Uterus (tissue), 4 donors: ENCODE measurements around the gene CATSPER3. TPM values are rescaled to one million over a fixed set of nuclear protein-coding genes. Genes with fewer than 3 reads are reported as not detected.

Source experiments
- DNase-seq, 2 donors: peaks; one replicate each; pipeline ENCODE4 v3.0.0-alpha.2; 2019 to 2020
- H3K27ac ChIP-seq, 2 donors: fragments of 200-600 bp; sonication (generic); 1 replicate in 1 of 2; 2 replicates in 1 of 2; pipeline ENCODE4 v1.5.1; 2016 to 2018
- H3K27me3 ChIP-seq, 2 donors: fragments of 200-600 bp; sonication (generic); one replicate each; pipeline ENCODE4 v1.5.1; 2018 to 2019; ENCODE audit warnings: control low read depth in 1 of 2
- H3K36me3 ChIP-seq, 2 donors: fragments of 200-600 bp; sonication (generic); one replicate each; pipeline ENCODE4 v1.5.1; 2019; ENCODE audit warnings: control low read depth in 1 of 2
- H3K4me1 ChIP-seq, 2 donors: fragments of 200-600 bp; sonication (generic); one replicate each; pipeline ENCODE4 v1.5.1; 2018 to 2019; ENCODE audit warnings: control low read depth in 1 of 2
- H3K4me3 ChIP-seq, 2 donors: fragments of 200-600 bp; sonication (generic); 1 replicate in 1 of 2; 2 replicates in 1 of 2; pipeline ENCODE4 v1.5.1; 2018 to 2019; ENCODE audit warnings: mild to moderate bottlenecking in 1 of 2
- H3K9me3 ChIP-seq, 2 donors: fragments of 200-600 bp; sonication (generic); one replicate each; pipeline ENCODE4 v1.5.1; 2019; ENCODE audit warnings: control low read depth in 1 of 2
- POLR2A ChIP-seq, 2 donors: fragments of 450-650 bp; IDR thresholded peaks; one replicate each; pipeline ENCODE4 v1.6.1; 2016; ENCODE audit warnings: antibody characterized with exemption in 2 of 2, mild to moderate bottlenecking in 1 of 2, moderate library complexity in 1 of 2
- intact Hi-C: fragments of 100-400 bp; cut with DNase I; formaldehyde crosslinking; loops from one replicate; pipeline ENCODE4 v1.15.1; 2023; ENCODE audit warnings: low total_unique reads
- total RNA-seq, 4 donors: library from RNA; depleted of rRNA in 3 of 4; stranded (reverse); fragments of >200 nt in 3 of 4; gene quantifications; one replicate each; pipeline versions ENCODE4 v1.1.0 to v1.2.4, GENCODE V29; 2014 to 2023
- TF ChIP-seq, protein P1 (sequence below), 4 experiments: fragments of 200-600 bp in 2 of 4; fragments of 450-650 bp in 2 of 4; sonication (generic) in 2 of 4; IDR thresholded peaks; one replicate each; pipeline ENCODE4 v1.5.1; 2016 to 2019; ENCODE audit warnings: antibody characterized with exemption in 4 of 4, mild to moderate bottlenecking in 2 of 4, moderate library complexity in 1 of 4
- donor health status: DM: yes; HTN: yes; CAD: no.

CATSPER3 gene
- total RNA-seq, 4 donors from 2014 or later, result 0.48 to 2.7 TPM; not detected in 2

DNA sequence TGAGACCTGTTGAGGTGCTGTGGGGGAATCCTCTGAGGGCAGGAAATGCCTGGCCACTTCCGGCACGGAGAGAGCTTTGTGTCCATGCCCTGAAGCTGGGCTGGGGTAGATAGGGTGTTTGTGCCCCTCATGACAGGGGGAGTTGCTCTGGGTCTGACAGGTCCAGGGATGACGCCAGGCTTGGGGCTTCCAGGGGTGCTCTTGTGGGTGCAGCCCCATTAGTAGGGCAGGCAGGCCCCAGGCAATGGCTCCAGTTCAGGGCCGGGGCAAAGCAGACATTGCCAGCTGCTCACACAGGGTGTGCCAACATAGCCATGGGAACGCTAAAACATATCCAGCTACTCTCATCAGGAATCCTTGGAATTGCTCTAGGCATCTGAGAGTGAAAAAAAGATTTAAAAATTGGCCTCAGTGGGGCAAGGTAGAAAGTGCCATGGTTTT lies 45.3 kb downstream of the CATSPER3 start:
- no peak for DNase-seq
- Histone ChIP-seq H3K4me3 (no peak overlapping the region), H3K27ac (no peak overlapping the region), H3K27me3 (no peaks in the 10 kb centered on the region), H3K9me3 (no peaks in the 10 kb centered on the region), H3K4me1 (no peaks in the 10 kb centered on the region), H3K36me3 (no peaks in the 10 kb centered on the region)
- no peak for TF ChIP-seq POLR2A (IDR thresholded peaks at IDR 0.05)
- TF ChIP-seq, protein P1, sequence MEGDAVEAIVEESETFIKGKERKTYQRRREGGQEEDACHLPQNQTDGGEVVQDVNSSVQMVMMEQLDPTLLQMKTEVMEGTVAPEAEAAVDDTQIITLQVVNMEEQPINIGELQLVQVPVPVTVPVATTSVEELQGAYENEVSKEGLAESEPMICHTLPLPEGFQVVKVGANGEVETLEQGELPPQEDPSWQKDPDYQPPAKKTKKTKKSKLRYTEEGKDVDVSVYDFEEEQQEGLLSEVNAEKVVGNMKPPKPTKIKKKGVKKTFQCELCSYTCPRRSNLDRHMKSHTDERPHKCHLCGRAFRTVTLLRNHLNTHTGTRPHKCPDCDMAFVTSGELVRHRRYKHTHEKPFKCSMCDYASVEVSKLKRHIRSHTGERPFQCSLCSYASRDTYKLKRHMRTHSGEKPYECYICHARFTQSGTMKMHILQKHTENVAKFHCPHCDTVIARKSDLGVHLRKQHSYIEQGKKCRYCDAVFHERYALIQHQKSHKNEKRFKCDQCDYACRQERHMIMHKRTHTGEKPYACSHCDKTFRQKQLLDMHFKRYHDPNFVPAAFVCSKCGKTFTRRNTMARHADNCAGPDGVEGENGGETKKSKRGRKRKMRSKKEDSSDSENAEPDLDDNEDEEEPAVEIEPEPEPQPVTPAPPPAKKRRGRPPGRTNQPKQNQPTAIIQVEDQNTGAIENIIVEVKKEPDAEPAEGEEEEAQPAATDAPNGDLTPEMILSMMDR (IDR thresholded peaks at IDR 0.05), result no peak
- intact Hi-C loops, result no loop called here

DNA sequence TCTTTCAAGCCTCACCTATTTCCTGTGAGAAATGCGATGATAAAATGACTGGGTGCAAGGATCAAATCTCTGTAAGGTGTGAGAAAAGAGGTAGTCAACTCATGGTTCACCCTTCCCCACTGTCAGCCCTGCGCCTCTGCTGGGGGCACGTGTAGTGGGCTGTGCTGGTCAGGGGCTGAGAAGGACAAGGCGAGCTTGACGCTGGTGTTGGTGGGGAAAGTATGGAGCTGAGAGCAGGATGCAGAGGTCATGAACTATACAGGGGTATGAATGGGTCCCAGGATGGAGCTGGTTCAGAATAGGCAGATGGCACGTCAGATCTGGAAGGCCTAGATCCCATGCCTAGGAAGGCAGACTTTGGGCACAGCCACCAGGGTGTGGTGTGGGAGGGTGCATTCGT lies 45.7 kb downstream of the CATSPER3 start:
- DNase-seq, result no peak
- no peak overlapping the region for H3K4me3 ChIP-seq
- no peaks in the 10 kb centered on the region for H3K4me1 ChIP-seq
- H3K27me3 ChIP-seq, result no peaks in the 10 kb centered on the region
- intact Hi-C loops, result no loop called here
- no peaks in the 10 kb centered on the region for H3K9me3 ChIP-seq
- H3K36me3 ChIP-seq, result no peaks in the 10 kb centered on the region
- H3K27ac ChIP-seq, result no peak overlapping the region
- TF ChIP-seq, protein P1 (IDR thresholded peaks at IDR 0.05), result no peak
- no peak for TF ChIP-seq POLR2A (IDR thresholded peaks at IDR 0.05)

DNA sequence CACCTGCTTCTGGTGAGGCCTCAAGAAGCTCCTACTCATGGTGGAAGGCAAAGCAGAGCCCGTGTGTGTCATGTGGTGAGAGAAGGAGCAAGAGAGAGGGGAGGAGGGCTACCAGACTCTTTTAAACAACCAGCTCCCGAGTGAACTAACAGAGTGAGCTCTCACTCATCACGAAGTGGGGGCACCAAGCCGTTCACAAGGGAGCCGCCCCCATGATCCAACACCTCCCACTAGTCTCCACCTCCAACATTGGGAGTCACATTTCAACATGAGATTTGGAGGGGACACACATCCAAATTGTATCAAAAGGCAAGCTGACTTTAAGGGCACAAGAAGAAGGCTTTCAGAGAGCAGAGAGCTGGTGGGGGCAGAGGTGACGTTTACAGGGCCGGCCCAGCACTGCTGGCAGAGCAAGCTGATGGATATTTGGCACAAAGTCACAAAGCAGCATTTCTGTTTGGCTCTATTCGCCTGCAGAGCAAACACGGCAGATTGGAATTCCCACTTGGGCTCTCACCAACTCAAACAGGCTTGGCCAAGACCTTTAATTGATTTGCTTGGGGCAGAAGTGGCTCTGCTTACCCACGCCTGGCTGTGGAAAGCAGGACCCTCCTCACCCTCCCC lies 46.4 kb downstream of the CATSPER3 start:
- Histone ChIP-seq H3K27me3 (no peaks in the 10 kb centered on the region), H3K36me3 (no peaks in the 10 kb centered on the region), H3K9me3 (no peaks in the 10 kb centered on the region), H3K4me3 (no peak overlapping the region), H3K27ac (no peak overlapping the region), H3K4me1 (no peaks in the 10 kb centered on the region)
- intact Hi-C loops, result no loop called here
- TF ChIP-seq, protein P1 (IDR thresholded peaks at IDR 0.05), result no peak
- no peak for TF ChIP-seq POLR2A (IDR thresholded peaks at IDR 0.05)
- no peak for DNase-seq

DNA sequence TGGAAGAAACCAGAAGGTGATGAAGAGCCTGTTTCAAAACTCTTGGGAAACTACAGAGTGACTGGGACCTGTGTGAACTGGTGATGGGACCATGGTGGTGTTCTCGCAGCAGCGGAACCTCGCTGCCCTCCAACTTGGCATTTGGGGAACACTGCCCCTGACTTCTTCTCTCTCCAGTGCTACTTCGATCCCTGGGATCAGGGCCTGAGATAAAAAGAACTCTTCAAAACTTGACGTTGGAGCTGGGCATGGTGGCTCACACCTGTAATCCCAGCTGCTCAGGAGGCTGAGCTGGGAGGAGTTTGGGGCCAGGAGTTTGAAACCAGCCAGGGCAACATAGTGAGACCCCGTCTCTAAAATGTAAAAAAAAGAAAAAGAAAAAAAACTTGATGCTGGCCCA lies 48.2 kb downstream of the CATSPER3 start:
- no peaks in the 10 kb centered on the region for H3K36me3 ChIP-seq
- H3K27ac ChIP-seq, result no peak overlapping the region
- no peaks in the 10 kb centered on the region for H3K4me1 ChIP-seq
- no peak overlapping the region for H3K4me3 ChIP-seq
- H3K9me3 ChIP-seq, result no peaks in the 10 kb centered on the region
- intact Hi-C loops, result no loop called here
- no peaks in the 10 kb centered on the region for H3K27me3 ChIP-seq
- DNase-seq, result no peak
- no peak for TF ChIP-seq POLR2A (IDR thresholded peaks at IDR 0.05)
- TF ChIP-seq, protein P1 (IDR thresholded peaks at IDR 0.05), result no peak

DNA sequence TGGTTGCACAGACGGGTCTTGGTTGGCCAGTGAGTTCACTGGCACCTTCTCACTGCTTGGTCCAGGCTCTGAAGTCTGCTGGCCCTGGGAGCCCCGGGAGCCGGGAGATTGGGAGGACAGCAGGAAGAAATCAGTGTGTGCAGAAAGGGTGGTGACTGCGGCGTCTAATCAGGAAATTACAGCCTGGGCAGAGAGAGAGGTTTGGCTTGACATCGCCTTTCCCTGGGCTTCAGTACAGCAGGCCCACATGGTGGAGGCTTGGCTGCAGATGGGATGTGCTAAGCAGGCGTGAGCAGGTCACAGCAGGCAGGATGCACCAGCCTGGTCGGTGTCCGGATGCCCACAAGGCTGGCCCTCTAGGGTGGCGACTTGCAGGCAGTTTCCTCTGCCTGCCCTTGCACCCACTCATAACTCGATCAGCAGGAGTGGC lies 49.2 kb downstream of the CATSPER3 start:
- intact Hi-C loops, result no loop called here
- Histone ChIP-seq H3K4me3 (no peak overlapping the region), H3K36me3 (no peaks in the 10 kb centered on the region), H3K9me3 (no peaks in the 10 kb centered on the region), H3K27ac (no peak overlapping the region), H3K4me1 (no peaks in the 10 kb centered on the region), H3K27me3 (no peaks in the 10 kb centered on the region)
- DNase-seq, result peak in 1 of 2 donors; percentile 8
- TF ChIP-seq, protein P1 (IDR thresholded peaks at IDR 0.05), result no peak
- no peak for TF ChIP-seq POLR2A (IDR thresholded peaks at IDR 0.05)
